K562 (cell line): ENCODE results near the gene COL15A1. TPM values are rescaled to one million over a fixed set of nuclear protein-coding genes. Genes with fewer than 3 reads are reported as not detected.

Source experiments
- ATAC-seq: fragments of 200-7000 bp; cut with Tn5 transposase; 3 replicates; pipeline ENCODE4 v1.9.1; 2020; ENCODE audit warnings: moderate library complexity
- BruUV-seq: library from RNA; stranded (reverse); fragments of 400-500 nt; replicated peaks from 2 replicates; lab custom pipeline; 2021; lab: Mats Ljungman, UMichigan
- CTCF ChIA-PET: fragments of 300-600 bp; formaldehyde crosslinking; extraction: SDS; loops from one replicate; lab custom pipeline; 2021; ENCODE audit warnings: low intra/inter-chr PET ratio; lab: Yijun Ruan, JAX
- POLR2A ChIA-PET: fragments of 300-600, 350-650 bp; sonication (Branson Sonifier 250); formaldehyde crosslinking; extraction: SDS; loops from one replicate; lab custom pipeline; 2021; ENCODE audit warnings: antibody characterized with exemption, inconsistent platforms; lab: Yijun Ruan, JAX
- DNase-seq, 4 experiments: peaks; one replicate each; pipeline versions ENCODE4 v3.0.0 to v3.0.0-alpha.2; 2011 to 2018; ENCODE audit warnings: low spot score in 3 of 4, mixed read lengths in 3 of 4; ENCODE audit errors: extremely low read depth in 1 of 4
- FAIRE-seq: peaks from 2 replicates; lab custom pipeline; 2011; peaks lifted over from hg19 to GRCh38; lab: Jason Lieb, UNC
- H2AFZ ChIP-seq: 2 replicates; pipeline ENCODE4 v1.6.0; 2011; ENCODE audit warnings: low read depth, low read length, control low read depth, inconsistent platforms
- H3K27ac ChIP-seq: fragments of 200-600 bp; 3 replicates; pipeline ENCODE4 v1.8.0; 2011; ENCODE audit warnings: low read depth, mild to moderate bottlenecking, control low read depth, inconsistent platforms, low read length, moderate library complexity, mixed read lengths; ENCODE audit errors: extremely low read depth
- H3K27me3 ChIP-seq, 2 experiments: fragments of 300-600 bp in 1 of 2; 2 replicates in 1 of 2; 3 replicates in 1 of 2; pipeline versions ENCODE4 v1.6.0 to v1.8.0; 2011; ENCODE audit warnings: inconsistent platforms in 2 of 2, low read length in 2 of 2, mild to moderate bottlenecking in 1 of 2, mixed read lengths in 1 of 2, moderate library complexity in 1 of 2; ENCODE audit not compliant: control insufficient read depth in 2 of 2, insufficient read depth in 2 of 2
- H3K36me3 ChIP-seq: fragments of 300-600 bp; 3 replicates; pipeline ENCODE4 v1.8.0; 2011; ENCODE audit warnings: mild to moderate bottlenecking, low read length, inconsistent platforms; ENCODE audit not compliant: control insufficient read depth, insufficient read depth
- H3K4me1 ChIP-seq, 2 experiments: fragments of 200-600 bp in 1 of 2; replicated peaks in 1 of 2; 2 replicates in 1 of 2; 3 replicates in 1 of 2; pipeline versions ENCODE4 v1.5.1 to v1.8.0; 2011; ENCODE audit warnings: inconsistent platforms in 2 of 2, low read length in 2 of 2, mild to moderate bottlenecking in 1 of 2, mixed read lengths in 1 of 2, moderate library complexity in 1 of 2; ENCODE audit not compliant: control insufficient read depth in 2 of 2, insufficient read depth in 2 of 2
- H3K4me2 ChIP-seq: 2 replicates; pipeline ENCODE4 v1.6.1; 2011; ENCODE audit warnings: low read length, control low read depth, inconsistent platforms, mixed read lengths; ENCODE audit not compliant: insufficient read depth
- H3K4me3 ChIP-seq: fragments of 200-600 bp; sonication (generic), shearing (Covaris generic); 2 replicates; pipeline ENCODE4 v1.5.1; 2016; ENCODE audit warnings: control low read depth, inconsistent platforms
- H3K79me2 ChIP-seq: fragments of 200-600 bp; 3 replicates; pipeline ENCODE4 v1.8.0; 2011; ENCODE audit warnings: low read length, inconsistent platforms; ENCODE audit not compliant: control insufficient read depth, insufficient read depth
- H3K9ac ChIP-seq, 2 experiments: 2 replicates each; pipeline versions ENCODE4 v1.6.0 to v1.6.1; 2011; ENCODE audit warnings: low read depth in 2 of 2, low read length in 2 of 2, control low read depth in 1 of 2, inconsistent platforms in 1 of 2, mild to moderate bottlenecking in 1 of 2, mixed read lengths in 1 of 2; ENCODE audit not compliant: insufficient read depth in 1 of 2
- H3K9me1 ChIP-seq: one replicate; pipeline ENCODE4 v1.6.0; 2011; ENCODE audit warnings: inconsistent platforms, mild to moderate bottlenecking, low read length, moderate library complexity; ENCODE audit not compliant: control insufficient read depth, insufficient read depth
- H3K9me3 ChIP-seq: replicated peaks from 2 replicates; pipeline ENCODE4 v1.5.1; 2011; ENCODE audit warnings: low read depth, low read length, inconsistent platforms; ENCODE audit not compliant: control insufficient read depth, insufficient read depth
- H4K20me1 ChIP-seq: replicated peaks from 2 replicates; pipeline ENCODE4 v1.6.1; 2011; ENCODE audit warnings: low read length, inconsistent platforms, mixed read lengths; ENCODE audit not compliant: control insufficient read depth, insufficient read depth
- ASH1L ChIP-seq: fragments of 450-650 bp; IDR thresholded peaks from 2 replicates; pipeline ENCODE4 v1.6.1; 2018; ENCODE audit warnings: borderline replicate concordance, mild to moderate bottlenecking, low read depth; ENCODE audit not compliant: partially characterized antibody
- CTCF ChIP-seq, 3 experiments: IDR thresholded peaks in 2 of 3; conservative IDR thresholded peaks in 1 of 3; 2 replicates each; pipeline ENCODE4 v1.5.1; 2011 to 2012; ENCODE audit warnings: low read length in 3 of 3, mild to moderate bottlenecking in 3 of 3, control low read depth in 2 of 3, improper control_type of control experiment in 1 of 3, inconsistent platforms in 1 of 3, low read depth in 1 of 3, mixed read lengths in 1 of 3, moderate library complexity in 1 of 3; ENCODE audit not compliant: insufficient read depth in 2 of 3
- CTCFL ChIP-seq: IDR thresholded peaks from 2 replicates; pipeline ENCODE4 v1.6.1; 2011; ENCODE audit warnings: borderline replicate concordance, low read depth, mild to moderate bottlenecking, moderate library complexity, low read length; ENCODE audit not compliant: insufficient read depth, poor library complexity, severe bottlenecking
- ELK3 ChIP-seq: fragments of 450-650 bp; formaldehyde crosslinking; IDR thresholded peaks from 2 replicates; pipeline ENCODE4 v1.4.0; 2020; ENCODE audit warnings: mild to moderate bottlenecking
- KDM5B ChIP-seq: fragments of 200-600 bp; sonication (generic); IDR thresholded peaks from 2 replicates; pipeline ENCODE4 v1.6.1; 2012; ENCODE audit warnings: low read depth, mild to moderate bottlenecking, moderate library complexity, low read length, control low read depth, inconsistent platforms; ENCODE audit not compliant: insufficient replicate concordance
- NFIC ChIP-seq: fragments of 450-650 bp; IDR thresholded peaks from 2 replicates; pipeline ENCODE4 v1.6.1; 2017; ENCODE audit warnings: mild to moderate bottlenecking, inconsistent platforms
- TEAD1 ChIP-seq, 2 experiments: fragments of 450-650 bp in 1 of 2; sonication (generic) in 1 of 2; formaldehyde crosslinking; IDR thresholded peaks; 2 replicates each; pipeline versions ENCODE4 v1.4.0 to v1.8.0; 2020 to 2022; ENCODE audit warnings: mild to moderate bottlenecking in 2 of 2, missing genetic modification reagents in 1 of 2
- WHSC1 ChIP-seq: IDR thresholded peaks from one replicate; pipeline ENCODE4 v1.6.1; 2012; ENCODE audit warnings: low read length, control low read depth, inconsistent platforms
- ZNF263 ChIP-seq: sonication (generic); formaldehyde crosslinking; IDR thresholded peaks from 2 replicates; pipeline ENCODE4 v1.8.0; 2022; ENCODE audit warnings: mild to moderate bottlenecking, missing genetic modification reagents, borderline replicate concordance
- ZNF282 ChIP-seq: sonication (generic); formaldehyde crosslinking; IDR thresholded peaks from 2 replicates; pipeline ENCODE4 v1.8.1; 2023; ENCODE audit warnings: missing genetic modification reagents
- ZNF511 ChIP-seq: sonication (generic); formaldehyde crosslinking; IDR thresholded peaks from 2 replicates; pipeline ENCODE4 v1.8.0; 2022; ENCODE audit warnings: mild to moderate bottlenecking, missing genetic modification reagents
- WGBS: fragments of 100-300 bp; shearing (Covaris generic); methylation state at CpG from one replicate; pipeline ENCODE4 v1.1.6; 2016; ENCODE audit warnings: low coverage, mixed read lengths; ENCODE audit not compliant: insufficient coverage; ENCODE audit errors: missing lambda C conversion rate; 5-methylcytosine and 5-hydroxymethylcytosine counted together
- in situ Hi-C: fragments of 300-500 bp; cut with MboI; formaldehyde crosslinking; loops from 4 replicates; pipeline ENCODE4 v1.15.0; 2018; ENCODE audit warnings: inconsistent platforms, mixed read lengths
- intact Hi-C: fragments of 100-400 bp; cut with micrococcal nuclease; formaldehyde crosslinking; loops from 2 replicates; pipeline ENCODE4 v1.14.2; 2022
- polyA plus RNA-seq, 8 experiments: library from polyadenylated mRNA; depleted of rRNA in 4 of 8; stranded (reverse) in 5 of 8; unstranded in 3 of 8; fragments of >200 nt; fragmentation: Nextera tagmentation in 2 of 8; fragmentation: Illumina TruSeq in 1 of 8; extraction: Ambion mirVana in 2 of 8; extraction: Trizol in 1 of 8; gene quantifications; 2 replicates each; pipeline versions ENCODE4 v1.2.1 to v1.2.3, GENCODE V29; 2011 to 2014; ENCODE audit warnings: inconsistent platforms in 1 of 8, missing spikeins in 1 of 8
- total RNA-seq, 7 experiments: library from RNA; depleted of rRNA in 6 of 7; stranded (reverse); fragments of >200 nt in 6 of 7; fragmentation: Illumina TruSeq in 2 of 7; extraction: Trizol in 2 of 7; gene quantifications; 2 replicates each; pipeline versions ENCODE4 v1.2.1 to v1.2.3, GENCODE V29; 2011 to 2021; ENCODE audit warnings: low replicate concordance in 1 of 7

COL15A1 gene
- total and polyA plus RNA-seq, 9 of the 15 experiments (the other 6 are each of a cell fraction or from before 2014, with no cell fraction given): 0.46 to 5.1 (median 2.6) TPM

GRCh38 chr9:98999152-98999525 is 55.4 kb downstream of the COL15A1 start:
- WGBS: 16% methylated on average over 5 of the region's 6 CpGs
- no peak overlapping the region; the same call in 1 of the 2 replicates for H3K4me2 ChIP-seq
- DNase-seq (no peak), FAIRE-seq (no peak)
- 0 out of 5 replicates have a peak, but pooled peaks cover 0 to 4% of the 10 kb centered on the region in 2 experiments for H3K27me3 ChIP-seq
- no TSS peak for BruUV-seq
- no peak overlapping the region for H3K27ac ChIP-seq
- peaks cover 24 to 27% of the 10 kb centered on the region in 2 experiments for H3K4me1 ChIP-seq
- in situ Hi-C loops: loop anchor here (5.0 kb wide), 1 partner anchor 152 kb away; no protein-coding TSS in a partner anchor
- H3K9me3 ChIP-seq: no peaks in the 10 kb centered on the region
- H2AFZ ChIP-seq: no peak overlapping the region
- no peaks in the 10 kb centered on the region for H3K36me3 ChIP-seq
- no peaks in the 10 kb centered on the region for H4K20me1 ChIP-seq
- TF ChIP-seq ZNF282 (CRISPR knock-in tag): no peak
- 0 out of 2 replicates have a peak, but pooled peaks have one; percentile 41 for TF ChIP-seq ZNF511 (CRISPR knock-in tag)
- TF ChIP-seq CTCFL: no peak
- no peak for TF ChIP-seq ASH1L
- peak; percentile 52; the same call in 1 of the 2 replicates for TF ChIP-seq NFIC
- TF ChIP-seq CTCF (IDR thresholded peaks at IDR 0.05 in 2 of 3, conservative IDR thresholded peaks at IDR 0.05 in 1 of 3; ENCODE audit: insufficient read depth in 2 of 3, low read depth in 1 of 3, low read length in 3 of 3): peak in 1 of 3 experiments; percentile 40; a peak in 1 of 6 replicates
- 0 out of 2 replicates have a peak, but pooled peaks have one; percentile 22 for TF ChIP-seq ZNF263 (CRISPR knock-in tag)
- 0 out of 4 replicates have a peak, but pooled peaks of 1 of the 2 experiments have one; percentile 40 for TF ChIP-seq TEAD1 (CRISPR knock-in tag; IDR thresholded peaks at IDR 0.05)
- TF ChIP-seq KDM5B: no peak
- no peak for TF ChIP-seq ELK3
- TF ChIP-seq WHSC1: no peak
- TF ChIP-seq, all 486 proteins: peak for 5
- CTCF ChIA-PET: interaction anchor here (1.4 to 5.3 kb wide), 5 partner anchors 24 to 150 kb away, joined by 4 to 61 read pairs (median 14); no protein-coding TSS in a partner anchor
- Histone ChIP-seq H3K9ac (no peak overlapping the region), H3K9me1 (no peaks in the 10 kb centered on the region), H3K4me3 (no peak overlapping the region), H3K79me2 (no peaks in the 10 kb centered on the region)
- POLR2A ChIA-PET: interaction anchor here (0.6 to 2.2 kb wide), 3 partner anchors 34 to 151 kb away, joined by 3 to 8 read pairs (median 6); no protein-coding TSS in a partner anchor
- intact Hi-C loops: loop anchor here (1.0 to 2.0 kb wide), 4 partner anchors 24 to 208 kb away; no protein-coding TSS in a partner anchor
- ATAC-seq: no peak; the same call in 1 of the 3 replicates
